GM12865 (cell line): ENCODE measurements around the gene FZD10.

Source experiments
- DNase-seq: peaks from one replicate; pipeline ENCODE4 v3.0.0; 2010; ENCODE audit warnings: low read depth
- H3K4me3 ChIP-seq: 2 replicates; pipeline ENCODE4 v1.5.1; 2011; ENCODE audit warnings: mild to moderate bottlenecking, low read depth, low read length, control low read depth
- TF ChIP-seq, protein P1 (sequence below): IDR thresholded peaks from 2 replicates; pipeline ENCODE4 v1.5.1; 2011; ENCODE audit warnings: low read length, control low read depth, low read depth, inconsistent platforms; ENCODE audit not compliant: insufficient read depth; ENCODE audit errors: missing control alignments

FZD10 gene

DNA sequence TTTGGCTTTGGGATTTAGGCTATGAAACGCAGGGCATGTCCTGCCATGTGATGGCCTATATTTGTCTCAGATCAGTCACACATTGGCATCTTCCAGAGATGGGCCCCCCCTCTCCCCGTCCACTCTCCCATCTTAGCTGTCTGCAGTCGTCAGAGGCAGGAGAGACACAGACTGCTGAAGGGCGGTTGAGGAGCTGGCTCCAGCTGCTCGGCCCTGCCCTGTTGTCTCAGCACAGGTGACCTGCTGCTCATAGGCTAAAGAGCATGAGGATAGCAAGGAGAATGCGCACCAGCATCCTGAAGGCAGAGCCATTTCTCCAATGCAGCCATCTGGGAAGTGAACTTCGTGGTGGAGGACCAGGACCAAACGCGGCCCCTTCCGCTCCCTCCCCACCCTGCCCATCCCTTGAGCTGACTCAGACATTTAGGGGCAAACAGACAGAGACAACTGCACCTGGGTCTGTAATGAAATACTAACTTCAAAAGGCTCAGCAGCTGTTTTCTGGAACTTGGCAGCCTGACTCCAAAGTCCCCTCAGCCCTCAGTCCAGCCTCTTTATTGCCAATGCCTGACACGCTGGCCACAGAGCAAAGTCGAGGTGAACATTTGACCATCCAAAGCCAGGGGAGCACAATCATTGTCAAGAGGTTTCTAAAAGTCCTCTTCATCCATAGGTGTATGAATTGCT lies 22.3 kb downstream of the FZD10 start:
- TF ChIP-seq, protein P1, sequence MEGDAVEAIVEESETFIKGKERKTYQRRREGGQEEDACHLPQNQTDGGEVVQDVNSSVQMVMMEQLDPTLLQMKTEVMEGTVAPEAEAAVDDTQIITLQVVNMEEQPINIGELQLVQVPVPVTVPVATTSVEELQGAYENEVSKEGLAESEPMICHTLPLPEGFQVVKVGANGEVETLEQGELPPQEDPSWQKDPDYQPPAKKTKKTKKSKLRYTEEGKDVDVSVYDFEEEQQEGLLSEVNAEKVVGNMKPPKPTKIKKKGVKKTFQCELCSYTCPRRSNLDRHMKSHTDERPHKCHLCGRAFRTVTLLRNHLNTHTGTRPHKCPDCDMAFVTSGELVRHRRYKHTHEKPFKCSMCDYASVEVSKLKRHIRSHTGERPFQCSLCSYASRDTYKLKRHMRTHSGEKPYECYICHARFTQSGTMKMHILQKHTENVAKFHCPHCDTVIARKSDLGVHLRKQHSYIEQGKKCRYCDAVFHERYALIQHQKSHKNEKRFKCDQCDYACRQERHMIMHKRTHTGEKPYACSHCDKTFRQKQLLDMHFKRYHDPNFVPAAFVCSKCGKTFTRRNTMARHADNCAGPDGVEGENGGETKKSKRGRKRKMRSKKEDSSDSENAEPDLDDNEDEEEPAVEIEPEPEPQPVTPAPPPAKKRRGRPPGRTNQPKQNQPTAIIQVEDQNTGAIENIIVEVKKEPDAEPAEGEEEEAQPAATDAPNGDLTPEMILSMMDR, result no peak

GRCh38 chr12:130185455-130186391 lies 23.5 kb downstream of the FZD10 start:
- no peak for DNase-seq
- no peak overlapping the region for H3K4me3 ChIP-seq
- TF ChIP-seq, protein P1, result no peak

More for the DNA sequence above, 22.3 kb downstream of the FZD10 start:
- DNase-seq, result no peak
- no peak overlapping the region for H3K4me3 ChIP-seq

- DNase-seq, result no peak
- TF ChIP-seq, protein P1, result no peak
- no peak overlapping the region for H3K4me3 ChIP-seq
Observed at GRCh38 chr12:130186651-130187268, 24.5 kb downstream of the FZD10 start.

DNA sequence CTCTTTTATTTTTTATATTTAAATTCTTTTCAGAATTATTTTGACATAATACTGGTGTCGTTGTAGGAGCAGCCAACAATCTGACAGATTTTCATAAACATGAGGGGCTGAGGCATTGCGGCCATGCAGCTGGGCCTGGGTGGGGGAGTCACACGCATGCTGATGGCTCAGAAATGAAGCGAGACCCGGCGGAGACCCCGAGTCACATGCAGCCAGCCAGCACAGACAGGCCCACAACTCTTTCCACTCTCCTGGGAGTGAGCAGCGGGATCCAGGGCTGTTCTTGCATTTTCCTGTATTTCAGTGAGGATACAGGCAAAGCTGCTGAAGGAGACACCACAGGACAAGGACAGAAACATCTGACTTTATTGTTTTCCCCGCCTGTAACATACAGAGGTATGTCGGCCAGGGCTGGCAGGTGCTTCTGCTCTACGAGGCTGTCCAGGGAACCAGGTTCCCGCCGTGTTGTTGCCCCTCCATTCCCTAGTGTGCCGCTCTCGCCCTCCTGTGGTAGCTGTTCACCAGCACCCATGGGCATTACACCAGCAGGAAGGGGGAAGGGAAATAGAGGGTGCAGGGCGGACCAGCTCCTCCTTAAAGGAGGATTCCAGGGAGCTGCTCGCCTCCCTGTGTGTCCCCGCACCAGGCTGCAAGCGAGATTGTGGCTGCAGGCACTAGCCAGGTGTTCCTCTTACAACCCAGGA lies 30.5 kb downstream of the FZD10 start:
- TF ChIP-seq, protein P1, result no peak
- no peak for DNase-seq
- H3K4me3 ChIP-seq, result no peak overlapping the region

DNA sequence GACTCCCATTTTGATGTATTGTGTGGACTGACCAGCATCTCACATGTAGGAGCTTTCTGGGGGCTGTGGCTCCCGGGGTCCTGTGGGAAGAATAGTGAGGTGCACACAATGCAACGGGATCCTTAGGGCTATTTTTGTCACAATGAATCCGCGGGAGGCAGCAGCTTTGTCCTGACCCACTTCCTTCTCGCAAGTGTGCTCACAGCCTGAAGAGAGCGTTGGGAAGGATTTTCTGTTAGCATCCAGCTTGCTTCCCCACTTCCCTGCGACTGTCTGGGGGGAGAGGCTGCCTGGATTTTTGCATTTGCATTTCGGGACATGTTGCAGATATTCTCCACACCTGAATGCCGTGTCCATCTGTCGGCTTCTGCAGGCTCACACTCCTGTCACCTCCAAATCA lies 31.9 kb downstream of the FZD10 start:
- no peak overlapping the region for H3K4me3 ChIP-seq
- TF ChIP-seq, protein P1, result no peak
- DNase-seq, result no peak

DNA sequence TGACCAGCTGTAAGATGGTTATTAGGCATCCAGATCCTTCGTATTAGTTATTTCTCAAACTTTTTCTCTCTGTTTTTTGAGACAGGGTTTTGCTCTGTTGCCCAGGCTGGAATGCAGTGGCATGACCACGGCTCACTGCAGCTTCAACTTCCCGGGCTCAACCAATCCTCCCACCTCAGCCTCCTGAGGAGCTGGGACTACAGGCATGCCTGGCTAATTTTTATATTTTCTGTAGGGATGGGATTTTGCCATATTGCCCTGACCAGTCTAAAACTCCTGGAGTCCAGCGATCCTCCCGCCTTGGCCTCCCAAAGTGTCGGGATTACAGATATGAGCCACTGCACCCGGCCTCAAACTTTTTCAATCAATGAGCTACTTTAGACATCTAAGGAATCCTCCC lies 33.1 kb downstream of the FZD10 start:
- TF ChIP-seq, protein P1, result no peak
- H3K4me3 ChIP-seq, result no peak overlapping the region
- DNase-seq, result no peak
